Activated T-helper 17 cell treated with anti-CD3 and anti-CD28 coated beads, Interleukin-2, amount 50 U/mL, for 72 hours (primary cell): ENCODE measurements around the gene AMMECR1L. TPM values are rescaled to one million over a fixed set of nuclear protein-coding genes. Genes with fewer than 3 reads are reported as not detected.
"Not testable (repeated sequence)": the region's sequence is repeated elsewhere in the genome, so short reads cannot be mapped to it uniquely, and the experiment has no call there.

ENCODE experiments used
- ATAC-seq: fragments of 150-1000 bp; cut with Tn5 transposase; replicated peaks from 2 replicates; pipeline ENCODE4 v1.10.0; 2021; ENCODE audit warnings: mild to moderate bottlenecking, moderate library complexity
- H3K27ac Mint-ChIP-seq: one replicate; pipeline ENCODE4 v1.8.0; 2022; ENCODE audit warnings: mixed read lengths
- H3K27me3 Mint-ChIP-seq: one replicate; pipeline ENCODE4 v1.8.0; 2022; ENCODE audit warnings: mixed read lengths
- H3K36me3 Mint-ChIP-seq: one replicate; pipeline ENCODE4 v1.8.0; 2022; ENCODE audit warnings: low read depth, mild to moderate bottlenecking, mixed read lengths
- H3K4me1 Mint-ChIP-seq: one replicate; pipeline ENCODE4 v1.8.0; 2022; ENCODE audit warnings: mixed read lengths
- H3K4me3 Mint-ChIP-seq: one replicate; pipeline ENCODE4 v1.8.0; 2022; ENCODE audit warnings: mild to moderate bottlenecking, mixed read lengths
- H3K9me3 Mint-ChIP-seq: one replicate; pipeline ENCODE4 v1.8.0; 2022; ENCODE audit warnings: mixed read lengths
- total RNA-seq, 2 donors: library from RNA; stranded (reverse); gene quantifications; one replicate each; pipeline ENCODE4 v1.2.3, GENCODE V29; 2022

AMMECR1L gene
- total RNA-seq, 2 donors from 2014 or later: 13.8 to 17.6 TPM

GRCh38 chr2:127897531-127898211 is 11.9 kb upstream of the AMMECR1L start:
- ATAC-seq: no peak
- no peaks in the 10 kb centered on the region for H3K4me1 Mint-ChIP-seq
- H3K9me3 Mint-ChIP-seq: no peaks in the 10 kb centered on the region
- peaks cover 3% of the 10 kb centered on the region for H3K27me3 Mint-ChIP-seq
- H3K27ac Mint-ChIP-seq: no peak overlapping the region
- no peaks in the 10 kb centered on the region for H3K36me3 Mint-ChIP-seq
- no peak overlapping the region for H3K4me3 Mint-ChIP-seq

- peaks cover 3% of the 10 kb centered on the region for H3K27me3 Mint-ChIP-seq
- no peak overlapping the region for H3K27ac Mint-ChIP-seq
- no peaks in the 10 kb centered on the region for H3K9me3 Mint-ChIP-seq
- peaks cover 3% of the 10 kb centered on the region for H3K4me1 Mint-ChIP-seq
- H3K4me3 Mint-ChIP-seq: no peak overlapping the region
- no peak for ATAC-seq
- no peaks in the 10 kb centered on the region for H3K36me3 Mint-ChIP-seq
These were observed 7.7 kb upstream of the AMMECR1L start for GRCh38 chr2:127893494-127893893.

GRCh38 chr2:127893033-127893432 is 7.3 kb upstream of the AMMECR1L start:
- Mint-ChIP-seq H3K27me3 (peaks cover 3% of the 10 kb centered on the region), H3K4me1 (peaks cover 3% of the 10 kb centered on the region), H3K27ac (no peak overlapping the region), H3K4me3 (no peak overlapping the region), H3K36me3 (no peaks in the 10 kb centered on the region), H3K9me3 (no peaks in the 10 kb centered on the region)
- ATAC-seq: no peak

GRCh38 chr2:127891811-127892210 is 6.1 kb upstream of the AMMECR1L start:
- Mint-ChIP-seq H3K27me3 (peaks cover 3% of the 10 kb centered on the region), H3K36me3 (no peaks in the 10 kb centered on the region), H3K9me3 (no peaks in the 10 kb centered on the region), H3K27ac (no peak overlapping the region), H3K4me1 (peaks cover 3% of the 10 kb centered on the region), H3K4me3 (no peak overlapping the region)
- ATAC-seq: no peak

- H3K9me3 Mint-ChIP-seq, H3K4me3 Mint-ChIP-seq: not testable (repeated sequence)
These were observed 5.0 kb upstream of the AMMECR1L start for GRCh38 chr2:127890756-127891155.

GRCh38 chr2:127888772-127889171 is 3.0 kb upstream of the AMMECR1L start:
- ATAC-seq: no peak
- H3K27ac Mint-ChIP-seq: no peak overlapping the region
- H3K9me3 Mint-ChIP-seq: no peaks in the 10 kb centered on the region
- no peak overlapping the region for H3K4me3 Mint-ChIP-seq
- peaks cover 14% of the 10 kb centered on the region for H3K36me3 Mint-ChIP-seq
- H3K4me1 Mint-ChIP-seq: peaks cover 13% of the 10 kb centered on the region
- no peaks in the 10 kb centered on the region for H3K27me3 Mint-ChIP-seq

More at GRCh38 chr2:127890756-127891155, 5.0 kb upstream of the AMMECR1L start:
- H3K4me1 Mint-ChIP-seq, H3K27ac Mint-ChIP-seq, H3K36me3 Mint-ChIP-seq, ATAC-seq, H3K27me3 Mint-ChIP-seq: not testable (repeated sequence)

GRCh38 chr2:127887776-127888130 is 2.0 kb upstream of the AMMECR1L start:
- Mint-ChIP-seq H3K9me3 (no peaks in the 10 kb centered on the region), H3K27ac (peak overlapping the region; percentile 58)

GRCh38 chr2:127887082-127887775 is 1.5 kb upstream of the AMMECR1L start:
- H3K4me3 Mint-ChIP-seq: peak overlapping the region; percentile 77
- H3K9me3 Mint-ChIP-seq: no peaks in the 10 kb centered on the region
- peak overlapping the region; percentile 48 for H3K27ac Mint-ChIP-seq
- ATAC-seq: no peak
- H3K36me3 Mint-ChIP-seq: peaks cover 30% of the 10 kb centered on the region
- no peaks in the 10 kb centered on the region for H3K27me3 Mint-ChIP-seq
- peaks cover 17% of the 10 kb centered on the region for H3K4me1 Mint-ChIP-seq

More at GRCh38 chr2:127887776-127888130, 2.0 kb upstream of the AMMECR1L start:
- Mint-ChIP-seq H3K4me3 (peak overlapping the region; percentile 77), H3K27me3 (no peaks in the 10 kb centered on the region), H3K36me3 (peaks cover 25% of the 10 kb centered on the region), H3K4me1 (peaks cover 17% of the 10 kb centered on the region)
- no peak for ATAC-seq

GRCh38 chr2:127886593-127886935 is 808 bp upstream of the AMMECR1L start:
- ATAC-seq: peak; percentile 44
- Mint-ChIP-seq H3K4me1 (peaks cover 17% of the 10 kb centered on the region), H3K36me3 (peaks cover 37% of the 10 kb centered on the region), H3K4me3 (peak overlapping the region; percentile 77)
- not testable (repeated sequence) for H3K27ac Mint-ChIP-seq, H3K27me3 Mint-ChIP-seq, H3K9me3 Mint-ChIP-seq

GRCh38 chr2:127884861-127885740 is 655 bp downstream of the AMMECR1L start:
- Mint-ChIP-seq H3K4me3 (peak overlapping the region; percentile 92), H3K27ac (peak overlapping the region; percentile 92), H3K36me3 (peaks cover 49% of the 10 kb centered on the region), H3K4me1 (peaks cover 17% of the 10 kb centered on the region)
- H3K27me3 Mint-ChIP-seq, H3K9me3 Mint-ChIP-seq: not testable (repeated sequence)
- ATAC-seq: peak; percentile 6

- no peaks in the 10 kb centered on the region for H3K9me3 Mint-ChIP-seq
- H3K36me3 Mint-ChIP-seq: peaks cover 54% of the 10 kb centered on the region
- H3K27ac Mint-ChIP-seq: peak overlapping the region; percentile 92
- H3K27me3 Mint-ChIP-seq: no peaks in the 10 kb centered on the region
- peak overlapping the region; percentile 92 for H3K4me3 Mint-ChIP-seq
- H3K4me1 Mint-ChIP-seq: peaks cover 17% of the 10 kb centered on the region
- no peak for ATAC-seq
These were observed 1.3 kb downstream of the AMMECR1L start for GRCh38 chr2:127884436-127884835.

- H3K27ac Mint-ChIP-seq: no peak overlapping the region
- no peak overlapping the region for H3K4me3 Mint-ChIP-seq
- H3K36me3 Mint-ChIP-seq: peaks cover 71% of the 10 kb centered on the region
- no peaks in the 10 kb centered on the region for H3K9me3 Mint-ChIP-seq
- H3K4me1 Mint-ChIP-seq: peaks cover 27% of the 10 kb centered on the region
- ATAC-seq: no peak
- H3K27me3 Mint-ChIP-seq: no peaks in the 10 kb centered on the region
These were observed 5.9 kb downstream of the AMMECR1L start for GRCh38 chr2:127879899-127880298.

GRCh38 chr2:127877626-127878025 is 8.1 kb downstream of the AMMECR1L start:
- Mint-ChIP-seq H3K36me3 (peaks cover 71% of the 10 kb centered on the region), H3K27ac (peak overlapping the region; percentile 22), H3K27me3 (no peaks in the 10 kb centered on the region), H3K9me3 (no peaks in the 10 kb centered on the region), H3K4me3 (no peak overlapping the region), H3K4me1 (peaks cover 24% of the 10 kb centered on the region)
- ATAC-seq: no peak

- Mint-ChIP-seq H3K4me1 (peaks cover 25% of the 10 kb centered on the region), H3K36me3 (peaks cover 71% of the 10 kb centered on the region), H3K4me3 (no peak overlapping the region), H3K27me3 (no peaks in the 10 kb centered on the region), H3K27ac (peak overlapping the region; percentile 22), H3K9me3 (no peaks in the 10 kb centered on the region)
- ATAC-seq: no peak
These were observed 8.6 kb downstream of the AMMECR1L start for GRCh38 chr2:127877136-127877535.
